GM21723 (cell line): ENCODE data around the gene USP49.
"Not testable (repeated sequence)": the region's sequence is repeated elsewhere in the genome, so short reads cannot be mapped to it uniquely, and the experiment has no call there.

ENCODE experiments used
- ATAC-seq: cut with Tn5 transposase; IDR thresholded peaks from one replicate; pipeline ENCODE4 v1.9.1; 2021; ENCODE audit warnings: mild to moderate bottlenecking, moderate library complexity; ENCODE audit not compliant: unreplicated experiment

Gene USP49

DNA sequence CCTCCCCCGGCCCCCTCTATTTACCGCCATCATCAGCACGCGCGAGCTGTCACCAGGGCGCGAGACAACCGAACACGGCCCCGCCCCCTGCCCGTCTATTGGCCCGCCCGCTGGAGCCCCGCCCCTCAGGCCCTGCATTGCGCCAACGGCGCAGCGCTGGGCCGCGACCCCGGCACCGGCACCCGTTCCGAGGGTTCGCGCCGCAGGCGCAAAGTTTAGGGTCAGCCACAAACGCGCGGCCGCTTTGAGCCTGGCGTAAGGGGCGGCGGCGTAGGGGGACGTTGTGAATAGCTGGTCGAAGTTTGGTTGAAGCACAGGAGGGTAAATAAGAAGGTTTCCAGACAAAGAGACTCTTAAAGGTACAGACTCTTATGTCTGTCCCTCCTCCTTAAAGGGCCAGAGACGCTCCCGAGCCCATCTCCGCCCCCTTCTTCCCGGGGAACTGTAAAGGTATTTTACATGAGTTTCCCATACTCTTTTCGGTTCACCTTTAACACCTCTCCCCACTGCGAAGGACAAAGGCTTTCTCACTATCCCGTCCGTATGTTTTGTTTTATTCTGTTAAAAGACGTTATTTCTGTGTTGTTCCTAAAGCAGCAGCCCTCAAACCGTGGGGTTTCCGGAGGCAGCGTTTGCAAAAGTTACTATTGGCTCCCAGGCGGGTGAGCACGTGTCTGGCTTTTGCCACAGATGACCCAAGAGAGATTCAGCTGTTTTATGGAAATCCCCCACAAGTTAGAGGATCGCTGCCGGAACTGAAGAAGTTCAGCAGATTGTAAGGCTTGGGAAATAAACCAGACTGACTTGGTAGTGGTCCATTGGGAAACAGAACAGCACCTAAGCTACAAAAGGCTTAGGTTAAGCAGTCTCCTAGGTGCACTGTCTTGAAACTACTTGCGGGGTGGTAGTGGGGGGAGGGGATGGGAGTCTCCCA is at the start of gene USP49:
USP49 (minus strand) TSS at position 76 of the 934 bp plus-strand sequence. CDS start 88,392 bp downstream, outside the sequence.
- peak; percentile 80 for ATAC-seq

- ATAC-seq = no peak
These were observed 48.3 kb upstream of the USP49 start for GRCh38 chr6:41943456-41943855.

- not testable (repeated sequence) for ATAC-seq
These were observed 47.7 kb upstream of the USP49 start for GRCh38 chr6:41942882-41943281.

DNA sequence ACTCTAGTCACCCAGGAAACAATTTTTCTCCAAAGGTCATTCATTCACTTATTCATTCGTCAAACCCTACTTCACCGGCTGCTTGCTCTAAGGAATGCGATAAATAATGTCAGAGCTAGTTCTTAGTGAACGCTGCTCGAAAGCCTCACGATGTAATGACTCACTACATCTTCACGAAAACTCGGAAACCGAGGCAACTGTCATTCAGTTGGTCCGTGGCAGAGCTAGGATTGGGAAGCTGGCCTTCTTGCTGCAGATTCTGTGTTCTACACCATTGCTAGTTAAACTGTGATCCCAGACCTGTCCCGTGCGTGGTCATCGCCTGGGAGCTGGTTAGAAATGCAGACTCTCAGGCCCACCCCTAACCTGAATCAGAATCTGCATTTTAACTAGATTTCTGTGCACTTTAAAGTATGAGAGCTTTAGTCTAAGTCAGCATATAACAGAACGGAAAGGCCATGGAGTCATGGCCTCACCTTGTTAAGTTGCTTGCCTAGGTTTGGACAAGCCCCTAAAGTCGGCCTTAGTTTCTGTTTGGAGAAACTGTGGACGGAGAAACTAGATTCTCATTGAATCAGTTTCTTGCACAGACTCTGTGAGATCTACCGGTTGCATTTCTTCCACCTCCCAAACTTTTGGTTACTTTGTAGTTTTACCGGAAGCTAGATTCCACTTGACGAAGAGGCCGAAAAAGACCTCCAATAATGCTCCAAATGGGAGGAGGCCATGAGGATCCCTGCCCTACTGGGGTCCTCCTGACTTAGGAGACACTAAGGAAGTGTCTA is 47.1 kb upstream of the USP49 start:
- peak; percentile 3 for ATAC-seq

- peak; percentile 84 for ATAC-seq
These were observed 46.3 kb upstream of the USP49 start, which contains the start of gene CCND3 for GRCh38 chr6:41941280-41942066. Gene CCND3, minus strand, starts transcription at chr6:41941808. Its CDS starts 159 bp downstream, at chr6:41941649.

DNA sequence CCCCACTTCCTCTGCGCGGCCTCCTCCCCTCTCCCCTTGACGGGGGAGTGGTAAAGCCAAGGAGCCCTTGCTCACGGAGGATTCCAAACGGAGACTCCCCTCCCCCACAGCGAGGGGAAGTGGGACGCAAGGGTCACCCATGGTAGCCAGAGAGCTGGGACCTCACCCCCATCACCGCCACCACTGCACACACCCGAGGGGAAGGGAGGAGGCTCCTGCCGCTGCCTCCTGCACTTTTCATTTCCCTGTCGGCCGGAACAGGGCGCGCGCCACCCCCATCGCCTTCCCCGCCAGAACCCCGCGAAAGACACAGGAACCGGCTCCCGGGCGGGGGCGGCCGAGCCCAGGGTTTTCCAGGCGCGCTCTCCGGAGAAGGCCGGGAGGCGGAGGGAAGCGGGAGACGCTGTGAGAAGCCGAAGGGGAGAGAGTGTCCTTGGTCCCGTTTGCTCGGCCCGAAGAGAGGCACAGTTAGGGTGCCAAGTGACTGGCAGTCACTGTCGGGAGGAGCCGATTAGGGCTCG is 45.6 kb upstream of the USP49 start:
- ATAC-seq = peak; percentile 18

GRCh38 chr6:41939848-41940758 is 44.9 kb upstream of the USP49 start:
- ATAC-seq = no peak

- ATAC-seq = no peak
These were observed 44.1 kb upstream of the USP49 start for GRCh38 chr6:41939176-41939847.

GRCh38 chr6:41938590-41939175 is 43.5 kb upstream of the USP49 start:
- ATAC-seq = no peak

- ATAC-seq = no peak
These were observed 42.8 kb upstream of the USP49 start for GRCh38 chr6:41937861-41938574.

GRCh38 chr6:41937472-41937860 is 42.3 kb upstream of the USP49 start:
- no peak for ATAC-seq

DNA sequence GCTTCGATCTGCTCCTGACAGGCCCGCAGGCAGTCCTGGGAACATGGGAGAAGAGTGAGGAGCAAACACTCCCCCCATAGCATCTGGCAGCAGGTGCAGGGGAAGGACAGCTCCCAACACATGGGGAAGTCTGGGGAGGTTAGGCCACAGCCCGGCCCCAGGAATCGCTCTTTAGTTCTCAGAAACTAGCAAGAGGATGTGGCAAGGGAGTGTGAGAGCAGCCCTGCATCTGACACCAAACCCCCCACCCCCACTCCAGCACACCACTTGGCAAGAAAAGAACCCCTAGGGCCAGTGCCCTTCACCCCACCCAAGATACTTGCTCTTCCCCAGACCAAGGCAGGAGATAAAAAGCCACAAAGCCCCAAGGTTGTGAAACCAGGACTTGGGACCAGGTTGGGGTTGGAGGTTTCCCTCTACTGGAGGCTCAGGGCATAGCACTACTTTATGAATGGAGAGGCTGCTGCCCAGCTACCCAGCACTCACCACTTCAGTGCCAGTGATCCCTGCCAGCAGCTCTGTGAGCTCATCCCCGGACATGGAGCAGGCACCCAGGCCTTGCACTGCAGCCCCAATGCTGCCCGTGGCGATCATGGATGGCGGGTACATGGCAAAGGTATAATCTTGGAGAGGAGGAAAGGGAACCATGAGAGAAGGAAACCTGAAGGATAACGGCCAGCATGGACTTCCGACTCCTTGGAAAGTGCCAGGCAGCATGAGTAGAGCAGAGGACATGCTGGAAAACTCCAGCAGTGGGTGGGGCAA is 41.1 kb upstream of the USP49 start:
- peak; percentile 47 for ATAC-seq

DNA sequence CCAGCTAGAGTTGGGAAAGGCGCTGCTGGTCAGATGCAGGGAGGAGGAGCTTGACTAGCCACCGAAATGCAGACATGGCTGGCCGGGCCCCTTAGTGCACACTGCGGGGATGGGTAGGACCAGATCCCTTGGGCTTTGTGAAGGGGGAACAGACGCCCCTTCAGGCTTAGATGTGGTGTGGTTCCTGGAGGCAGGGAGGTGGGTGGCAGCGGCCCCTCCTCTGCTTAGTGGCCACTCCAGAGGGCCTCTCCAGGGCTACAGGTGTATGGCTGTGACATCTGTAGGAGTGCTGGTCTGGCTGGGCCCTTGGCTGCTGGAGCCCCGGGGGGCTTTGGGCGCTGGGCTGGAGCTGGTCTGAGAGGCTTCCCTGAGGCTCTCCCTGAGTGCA is 40.5 kb upstream of the USP49 start:
- no peak for ATAC-seq

DNA sequence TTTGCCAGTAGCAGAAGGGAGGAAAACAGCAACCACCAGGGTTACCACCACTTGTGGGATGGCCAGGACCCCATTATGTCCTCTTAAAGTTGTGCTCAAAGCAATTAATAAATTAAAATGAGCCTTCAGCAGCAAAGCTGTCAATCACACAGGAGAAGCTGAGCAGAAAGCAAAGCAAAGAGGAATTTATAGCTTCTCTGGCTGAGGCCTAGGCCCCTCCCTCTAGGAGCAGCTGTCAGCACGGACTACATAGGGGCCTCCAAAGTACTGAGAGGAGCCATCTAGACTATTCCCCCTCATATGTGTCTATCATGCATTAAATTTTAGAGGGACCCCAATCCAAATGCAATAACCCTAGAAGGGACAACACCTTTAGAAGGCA is 40.0 kb upstream of the USP49 start:
- ATAC-seq = no peak

DNA sequence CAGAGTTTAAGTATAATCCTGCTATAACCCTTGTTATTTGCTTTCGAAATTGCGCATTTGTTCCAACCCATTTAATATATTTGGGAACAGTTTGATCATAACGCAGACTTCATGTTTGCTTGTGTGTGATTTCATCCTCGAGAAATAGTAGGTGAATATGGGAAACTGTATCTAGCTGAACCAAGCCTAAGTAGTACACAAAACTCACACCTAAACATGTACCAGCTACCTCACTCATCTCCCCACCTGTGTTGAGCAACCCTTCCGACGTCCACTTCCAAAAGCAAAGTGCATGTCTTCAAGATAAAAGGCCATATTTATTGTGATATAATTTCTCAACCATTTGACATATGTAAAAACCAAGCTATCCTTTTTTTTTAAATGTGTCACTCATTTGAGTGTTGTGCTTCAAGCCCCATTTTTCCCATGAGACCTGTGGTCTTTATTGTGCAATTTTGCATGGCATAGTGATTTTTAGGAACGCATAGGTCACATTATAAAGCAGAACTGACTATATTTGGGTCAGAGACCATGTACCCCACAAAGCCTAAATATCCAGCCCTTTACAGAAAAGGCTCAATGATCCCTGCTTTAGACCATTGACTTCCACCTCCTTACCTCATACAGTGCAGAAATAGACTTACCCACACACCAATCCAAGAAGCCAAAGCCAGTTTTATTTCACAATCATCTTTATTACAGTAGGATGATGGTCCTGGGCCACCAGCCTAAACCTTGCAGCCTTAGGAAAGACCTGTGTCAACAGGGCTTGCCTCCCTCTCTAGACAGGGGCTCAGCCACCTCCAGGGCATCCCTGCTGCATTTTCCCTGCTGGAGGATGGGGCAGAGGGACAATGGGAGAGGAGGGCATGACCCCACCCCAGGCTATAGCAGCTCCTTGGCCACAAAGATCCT is 39.4 kb upstream of the USP49 start:
- ATAC-seq = no peak

GRCh38 chr6:41932378-41932777 is 37.2 kb upstream of the USP49 start:
- no peak for ATAC-seq
